ENCODE results near the gene PLA2G2D.

PLA2G2D gene

DNA sequence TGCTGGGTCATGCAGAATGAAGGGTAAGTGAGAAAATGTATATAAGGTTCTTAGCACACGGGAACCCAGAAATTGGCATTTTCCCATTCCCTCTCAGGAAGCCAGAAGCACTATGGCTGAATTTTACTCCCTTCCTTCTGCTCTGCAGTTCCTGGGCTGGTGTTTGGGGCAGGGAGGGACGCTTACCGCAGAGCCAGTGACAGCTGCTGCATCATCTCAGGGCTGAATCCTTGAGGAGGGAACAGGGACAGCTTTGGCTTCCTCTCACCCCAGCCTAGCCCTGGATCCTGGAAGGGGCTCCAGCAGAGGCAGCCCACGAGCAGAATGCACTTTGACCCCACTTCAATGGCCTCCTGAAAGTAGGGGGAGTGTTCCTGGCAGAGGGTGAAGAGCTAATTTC lies 12.0 kb downstream of the PLA2G2D start:
- Histone ChIP-seq H3K4me3 (ENCODE audit: low read depth in 1 of 2, low read length in 1 of 2) (no peak overlapping the region), H3K9me3 (no peaks in the 10 kb centered on the region), H3K36me3 (no peaks in the 10 kb centered on the region), H3K4me1 (ENCODE audit: control insufficient read depth in 1 of 2, insufficient read depth in 1 of 2, low read depth in 1 of 2, low read length in 1 of 2) (no peaks in the 10 kb centered on the region), H3K27me3 (peaks cover 15% of the 10 kb centered on the region), H3K27ac (no peak overlapping the region)
- TF ChIP-seq, protein P1, sequence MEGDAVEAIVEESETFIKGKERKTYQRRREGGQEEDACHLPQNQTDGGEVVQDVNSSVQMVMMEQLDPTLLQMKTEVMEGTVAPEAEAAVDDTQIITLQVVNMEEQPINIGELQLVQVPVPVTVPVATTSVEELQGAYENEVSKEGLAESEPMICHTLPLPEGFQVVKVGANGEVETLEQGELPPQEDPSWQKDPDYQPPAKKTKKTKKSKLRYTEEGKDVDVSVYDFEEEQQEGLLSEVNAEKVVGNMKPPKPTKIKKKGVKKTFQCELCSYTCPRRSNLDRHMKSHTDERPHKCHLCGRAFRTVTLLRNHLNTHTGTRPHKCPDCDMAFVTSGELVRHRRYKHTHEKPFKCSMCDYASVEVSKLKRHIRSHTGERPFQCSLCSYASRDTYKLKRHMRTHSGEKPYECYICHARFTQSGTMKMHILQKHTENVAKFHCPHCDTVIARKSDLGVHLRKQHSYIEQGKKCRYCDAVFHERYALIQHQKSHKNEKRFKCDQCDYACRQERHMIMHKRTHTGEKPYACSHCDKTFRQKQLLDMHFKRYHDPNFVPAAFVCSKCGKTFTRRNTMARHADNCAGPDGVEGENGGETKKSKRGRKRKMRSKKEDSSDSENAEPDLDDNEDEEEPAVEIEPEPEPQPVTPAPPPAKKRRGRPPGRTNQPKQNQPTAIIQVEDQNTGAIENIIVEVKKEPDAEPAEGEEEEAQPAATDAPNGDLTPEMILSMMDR (IDR thresholded peaks at IDR 0.05), result no peak

DNA sequence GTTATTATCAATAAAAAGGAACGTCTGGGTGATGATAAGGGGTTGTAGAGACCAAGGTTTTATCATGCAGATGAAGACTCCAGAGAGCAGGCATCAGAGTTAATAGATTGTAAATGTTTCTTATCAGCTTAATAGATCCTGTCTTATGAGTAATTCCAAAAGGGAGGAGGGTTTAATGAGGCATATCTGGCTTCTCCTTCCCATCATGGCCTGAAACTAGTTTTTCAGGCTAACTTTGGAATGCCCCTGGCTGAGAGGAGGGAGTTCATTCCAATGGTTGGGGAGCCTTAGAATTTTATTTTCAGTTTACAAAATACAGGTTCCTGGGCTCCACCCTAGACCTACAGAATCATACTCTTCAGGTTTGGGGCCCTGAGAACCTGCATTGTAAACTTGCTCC lies 13.5 kb downstream of the PLA2G2D start:
- Histone ChIP-seq H3K27ac (no peak overlapping the region), H3K27me3 (peaks cover 18% of the 10 kb centered on the region), H3K4me1 (ENCODE audit: control insufficient read depth in 1 of 2, insufficient read depth in 1 of 2, low read depth in 1 of 2, low read length in 1 of 2) (no peaks in the 10 kb centered on the region), H3K36me3 (no peaks in the 10 kb centered on the region), H3K4me3 (ENCODE audit: low read depth in 1 of 2, low read length in 1 of 2) (no peak overlapping the region), H3K9me3 (no peaks in the 10 kb centered on the region)
- TF ChIP-seq, protein P1 (IDR thresholded peaks at IDR 0.05), result no peak

DNA sequence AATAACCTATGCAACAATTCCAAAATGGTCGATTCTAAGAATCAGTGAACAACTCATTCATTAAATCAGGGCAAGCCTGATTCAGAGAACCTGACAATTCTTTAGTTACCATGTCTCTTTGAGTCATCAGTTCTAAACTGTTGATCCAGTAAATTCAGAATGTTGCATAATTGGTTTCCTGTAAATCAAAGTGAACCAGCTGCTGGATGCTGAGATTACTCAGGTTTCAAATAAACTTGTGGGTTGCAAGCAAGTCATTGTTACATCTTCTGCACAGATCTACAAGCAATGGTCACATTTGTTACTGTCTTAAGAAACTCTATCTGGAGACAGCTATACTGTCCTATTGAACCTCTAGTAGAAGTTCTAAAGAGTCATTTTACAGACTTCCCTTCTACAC lies 16.5 kb downstream of the PLA2G2D start:
- TF ChIP-seq, protein P1 (IDR thresholded peaks at IDR 0.05), result no peak
- Histone ChIP-seq H3K36me3 (no peaks in the 10 kb centered on the region), H3K27ac (no peak overlapping the region)

DNA sequence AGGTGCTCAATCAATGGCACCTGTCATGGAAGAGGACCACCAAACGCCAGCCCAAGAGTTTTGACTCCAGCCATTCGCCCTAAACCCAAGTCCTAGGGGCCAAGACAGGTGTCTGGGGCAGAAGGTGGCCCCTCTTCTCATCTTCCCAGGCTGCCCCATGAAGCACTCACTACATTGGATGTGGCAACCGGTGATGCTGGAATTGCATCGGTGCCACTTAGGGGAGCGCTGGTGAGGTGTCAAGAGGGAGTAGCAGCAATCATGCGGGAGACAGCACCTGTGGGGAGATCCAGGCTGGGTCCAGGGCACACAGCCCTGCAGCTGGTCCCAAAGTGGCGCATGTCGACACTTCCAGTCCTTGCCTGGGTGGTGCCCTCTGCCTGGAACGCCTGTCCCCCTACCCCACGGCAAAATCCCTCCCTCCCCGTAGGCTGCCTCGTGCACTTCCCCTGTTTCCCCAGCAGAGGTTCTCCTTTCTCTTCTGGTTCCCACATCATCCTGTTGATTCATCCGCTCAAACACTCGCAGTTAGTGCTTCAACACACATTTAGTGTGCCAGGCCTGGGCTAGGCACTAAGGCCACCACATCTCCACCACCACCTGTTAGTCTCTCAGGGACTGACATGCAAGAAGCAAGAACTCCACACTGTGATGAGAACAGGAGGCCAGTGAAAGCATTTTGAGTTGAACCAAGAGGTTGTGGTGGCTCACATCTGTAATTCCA lies 18.5 kb downstream of the PLA2G2D start:
- TF ChIP-seq, protein P1 (IDR thresholded peaks at IDR 0.05), result no peak
- peaks cover 9% of the 10 kb centered on the region for H3K27me3 ChIP-seq
- no peak overlapping the region for H3K4me3 ChIP-seq (ENCODE audit: low read depth in 1 of 2, low read length in 1 of 2)
- no peak overlapping the region for H3K27ac ChIP-seq
- H3K4me1 ChIP-seq (ENCODE audit: control insufficient read depth in 1 of 2, insufficient read depth in 1 of 2, low read depth in 1 of 2, low read length in 1 of 2), result no peaks in the 10 kb centered on the region
- H3K36me3 ChIP-seq, result no peaks in the 10 kb centered on the region
- H3K9me3 ChIP-seq, result no peaks in the 10 kb centered on the region

More for the DNA sequence above, 16.5 kb downstream of the PLA2G2D start:
- H3K9me3 ChIP-seq, result no peaks in the 10 kb centered on the region
- no peak overlapping the region for H3K4me3 ChIP-seq (ENCODE audit: low read depth in 1 of 2, low read length in 1 of 2)
- no peaks in the 10 kb centered on the region for H3K4me1 ChIP-seq (ENCODE audit: control insufficient read depth in 1 of 2, insufficient read depth in 1 of 2, low read depth in 1 of 2, low read length in 1 of 2)
- peaks cover 17% of the 10 kb centered on the region for H3K27me3 ChIP-seq

DNA sequence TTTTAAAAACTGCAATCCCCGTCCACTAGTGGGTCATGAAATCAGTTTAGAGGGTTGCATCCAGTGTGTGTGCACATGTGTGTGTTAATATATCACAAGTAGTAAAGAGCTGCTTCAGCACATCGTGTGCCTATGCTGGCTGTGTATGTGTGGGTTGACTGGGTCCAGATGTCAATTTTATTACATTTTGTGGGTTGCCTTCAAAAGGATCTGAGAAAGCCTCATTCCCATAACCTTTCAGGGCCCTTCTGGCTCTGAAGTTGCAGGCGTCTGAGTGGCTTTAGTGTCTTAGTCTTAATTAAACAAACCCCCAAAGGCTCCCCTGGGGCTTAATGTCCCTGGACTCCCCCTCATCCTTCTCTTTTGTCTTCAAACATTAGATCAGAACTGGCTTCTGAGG lies 19.8 kb downstream of the PLA2G2D start:
- Histone ChIP-seq H3K4me3 (ENCODE audit: low read depth in 1 of 2, low read length in 1 of 2) (no peak overlapping the region), H3K27me3 (peaks cover 9% of the 10 kb centered on the region), H3K4me1 (ENCODE audit: control insufficient read depth in 1 of 2, insufficient read depth in 1 of 2, low read depth in 1 of 2, low read length in 1 of 2) (no peaks in the 10 kb centered on the region), H3K27ac (no peak overlapping the region), H3K9me3 (no peaks in the 10 kb centered on the region), H3K36me3 (no peaks in the 10 kb centered on the region)
- TF ChIP-seq, protein P1 (IDR thresholded peaks at IDR 0.05), result no peak

Measured in neutrophil (primary cell).